H1 (cell line): Measurements from ENCODE around the gene SGCE. TPM values are rescaled to one million over a fixed set of nuclear protein-coding genes. Genes with fewer than 3 reads are reported as not detected.

Experiments
- CTCF ChIA-PET: fragments of 300-600 bp; sonication (Branson Sonifier 250); formaldehyde crosslinking; loops from one replicate; lab custom pipeline; 2021; ENCODE audit not compliant: partially characterized antibody; lab: Charles Lee
- POLR2A ChIA-PET: fragments of 300-600 bp; sonication (Branson Sonifier 250); formaldehyde crosslinking; loops from one replicate; lab custom pipeline; 2021; ENCODE audit warnings: inconsistent platforms; ENCODE audit not compliant: partially characterized antibody; lab: Charles Lee
- DNase-seq, 2 experiments: peaks; one replicate each; pipeline versions ENCODE4 v3.0.0 to v3.0.0-alpha.2; 2010 to 2022; ENCODE audit warnings: low spot score in 2 of 2, low read depth in 1 of 2, mixed read lengths in 1 of 2
- FAIRE-seq: peaks from 2 replicates; lab custom pipeline; 2011; peaks lifted over from hg19 to GRCh38; lab: Jason Lieb, UNC
- H2AFZ ChIP-seq: 2 replicates; pipeline ENCODE4 v1.8.1; 2012; ENCODE audit warnings: low read length, inconsistent platforms
- H2AK5ac ChIP-seq: 2 replicates; pipeline ENCODE4 v1.6.1; 2013; ENCODE audit warnings: low read depth, low read length
- H2BK120ac ChIP-seq: replicated peaks from 2 replicates; pipeline ENCODE3; 2013; ENCODE audit warnings: low read depth, low read length, inconsistent platforms
- H2BK12ac ChIP-seq: 2 replicates; pipeline ENCODE4 v1.6.1; 2013; ENCODE audit warnings: low read depth, low read length
- H2BK15ac ChIP-seq: 2 replicates; pipeline ENCODE4 v1.6.1; 2013; ENCODE audit warnings: low read length
- H2BK20ac ChIP-seq: 2 replicates; pipeline ENCODE4 v1.6.1; 2013; ENCODE audit warnings: low read length
- H2BK5ac ChIP-seq: 2 replicates; pipeline ENCODE4 v1.6.1; 2013; ENCODE audit warnings: low read depth, low read length
- H3K14ac ChIP-seq: 2 replicates; pipeline ENCODE4 v1.6.1; 2013; ENCODE audit warnings: inconsistent platforms; ENCODE audit not compliant: insufficient read length
- H3K18ac ChIP-seq: 2 replicates; pipeline ENCODE4 v1.6.1; 2013; ENCODE audit warnings: low read length; ENCODE audit errors: extremely low read depth
- H3K23ac ChIP-seq: 2 replicates; pipeline ENCODE4 v1.6.1; 2013; ENCODE audit warnings: inconsistent platforms; ENCODE audit not compliant: insufficient read length
- H3K23me2 ChIP-seq: 2 replicates; pipeline ENCODE4 v1.6.1; 2013; ENCODE audit warnings: low read depth, low read length
- H3K27ac ChIP-seq: 2 replicates; pipeline ENCODE4 v1.6.1; 2011; ENCODE audit warnings: low read depth, low read length, inconsistent platforms
- H3K27me3 ChIP-seq, 4 experiments: replicated peaks in 1 of 4; 1 replicate in 1 of 4; 2 replicates in 3 of 4; pipeline versions ENCODE4 v1.6.1 to v1.8.1; 2011 to 2013; ENCODE audit warnings: low read length in 3 of 4, mild to moderate bottlenecking in 3 of 4, inconsistent platforms in 2 of 4, mixed read lengths in 2 of 4, moderate library complexity in 1 of 4; ENCODE audit not compliant: control insufficient read depth in 3 of 4, insufficient read depth in 3 of 4; ENCODE audit errors: extremely low read depth in 1 of 4
- H3K36me3 ChIP-seq, 4 experiments: 2 replicates each; pipeline versions ENCODE4 v1.6.1 to v1.8.1; 2011 to 2013; ENCODE audit warnings: mild to moderate bottlenecking in 4 of 4, low read length in 3 of 4, moderate library complexity in 2 of 4, control low read depth in 1 of 4, inconsistent platforms in 1 of 4; ENCODE audit not compliant: insufficient read depth in 4 of 4, control insufficient read depth in 2 of 4
- H3K4ac ChIP-seq: replicated peaks from 2 replicates; pipeline ENCODE3; 2013; ENCODE audit warnings: low read length, low read depth, mixed read lengths, inconsistent platforms; ENCODE audit not compliant: insufficient read length
- H3K4me1 ChIP-seq, 4 experiments: replicated peaks in 1 of 4; 1 replicate in 1 of 4; 2 replicates in 3 of 4; pipeline versions ENCODE4 v1.6.1 to v1.8.1; 2011 to 2013; ENCODE audit warnings: low read length in 3 of 4, inconsistent platforms in 2 of 4, mixed read lengths in 1 of 4; ENCODE audit not compliant: insufficient read depth in 4 of 4, control insufficient read depth in 3 of 4
- H3K4me2 ChIP-seq, 2 experiments: 2 replicates each; pipeline versions ENCODE4 v1.6.1 to v1.8.1; 2011 to 2013; ENCODE audit warnings: low read depth in 2 of 2, low read length in 2 of 2, control low read depth in 1 of 2, inconsistent platforms in 1 of 2, mild to moderate bottlenecking in 1 of 2; ENCODE audit not compliant: insufficient read depth in 1 of 2
- H3K4me3 ChIP-seq, 4 experiments: fragments of 200-600, 300-600 bp in 1 of 4; sonication (generic), shearing (Covaris generic), sonication (Bioruptor Twin) in 1 of 4; 2 replicates each; pipeline versions ENCODE4 v1.5.1 to v1.8.1; 2011 to 2016; ENCODE audit warnings: low read length in 4 of 4, low read depth in 3 of 4, control low read depth in 2 of 4, inconsistent platforms in 2 of 4, mild to moderate bottlenecking in 2 of 4, mixed read lengths in 1 of 4, moderate library complexity in 1 of 4; ENCODE audit not compliant: insufficient read depth in 2 of 4; ENCODE audit errors: extremely low read depth in 1 of 4
- H3K56ac ChIP-seq: replicated peaks from 2 replicates; pipeline ENCODE3; 2013; ENCODE audit warnings: low read depth, mild to moderate bottlenecking, mixed read lengths, low read length, inconsistent platforms; ENCODE audit not compliant: insufficient read length
- H3K79me1 ChIP-seq: 2 replicates; pipeline ENCODE4 v1.6.1; 2013; ENCODE audit warnings: low read depth, low read length, control low read depth
- H3K79me2 ChIP-seq, 2 experiments: 2 replicates each; pipeline versions ENCODE4 v1.6.1 to v1.8.1; 2012 to 2013; ENCODE audit warnings: low read length in 2 of 2, mild to moderate bottlenecking in 2 of 2, inconsistent platforms in 1 of 2; ENCODE audit not compliant: insufficient read depth in 2 of 2, control insufficient read depth in 1 of 2
- H3K9ac ChIP-seq, 4 experiments: replicated peaks in 1 of 4; 1 replicate in 1 of 4; 2 replicates in 3 of 4; pipeline versions ENCODE4 v1.6.1 to v1.8.1; 2011 to 2013; ENCODE audit warnings: low read depth in 3 of 4, low read length in 3 of 4, control low read depth in 2 of 4, mild to moderate bottlenecking in 2 of 4, moderate library complexity in 2 of 4, inconsistent platforms in 1 of 4; ENCODE audit errors: extremely low read depth in 1 of 4
- H3K9me3 ChIP-seq, 2 experiments: 2 replicates each; pipeline versions ENCODE4 v1.6.1 to v1.8.1; 2012 to 2013; ENCODE audit warnings: mild to moderate bottlenecking in 2 of 2, moderate library complexity in 2 of 2, control low read depth in 1 of 2, inconsistent platforms in 1 of 2, low read depth in 1 of 2, low read length in 1 of 2, mixed read lengths in 1 of 2; ENCODE audit not compliant: insufficient read depth in 2 of 2
- H4K20me1 ChIP-seq, 2 experiments: replicated peaks in 1 of 2; 2 replicates each; pipeline versions ENCODE3 to v1.8.1; 2011 to 2013; ENCODE audit warnings: inconsistent platforms in 2 of 2, low read length in 2 of 2, mild to moderate bottlenecking in 1 of 2; ENCODE audit not compliant: insufficient read depth in 2 of 2, control insufficient read depth in 1 of 2
- H4K5ac ChIP-seq: 2 replicates; pipeline ENCODE4 v1.6.1; 2013; ENCODE audit warnings: low read length, low read depth, mixed read lengths, inconsistent platforms; ENCODE audit not compliant: insufficient read length
- H4K8ac ChIP-seq: 2 replicates; pipeline ENCODE4 v1.8.0; 2013; ENCODE audit warnings: mild to moderate bottlenecking, moderate library complexity, low read length, inconsistent platforms; ENCODE audit not compliant: insufficient read depth; ENCODE audit errors: extremely low read depth
- H4K91ac ChIP-seq: replicated peaks from 2 replicates; pipeline ENCODE3; 2013; ENCODE audit warnings: low read length, mixed read lengths, inconsistent platforms; ENCODE audit not compliant: insufficient read length
- ATF2 ChIP-seq: IDR thresholded peaks from 2 replicates; pipeline ENCODE4 v1.6.1; 2012; ENCODE audit warnings: low read length, inconsistent platforms
- ATF3 ChIP-seq: IDR thresholded peaks from 2 replicates; pipeline ENCODE4 v1.6.1; 2011; ENCODE audit warnings: low read depth, mild to moderate bottlenecking, low read length; ENCODE audit not compliant: insufficient read depth
- BACH1 ChIP-seq: IDR thresholded peaks from 2 replicates; pipeline ENCODE4 v1.6.1; 2012; ENCODE audit warnings: low read length, improper control_type of control experiment
- CBX8 ChIP-seq: fragments of 300-800, 300-1000 bp; sonication (generic); IDR thresholded peaks from 2 replicates; pipeline ENCODE4 v1.7.1; 2016; ENCODE audit warnings: low read depth, low read length, borderline replicate concordance
- EGR1 ChIP-seq: IDR thresholded peaks from 2 replicates; pipeline ENCODE4 v1.6.1; 2011; ENCODE audit warnings: low read depth, low read length, borderline replicate concordance
- GABPA ChIP-seq: IDR thresholded peaks from 2 replicates; pipeline ENCODE4 v1.6.1; 2011; ENCODE audit warnings: mild to moderate bottlenecking, low read length, moderate library complexity, borderline replicate concordance; ENCODE audit not compliant: insufficient read depth
- KDM5A ChIP-seq: fragments of 200-600 bp; IDR thresholded peaks from 2 replicates; pipeline ENCODE4 v1.7.1; 2012; ENCODE audit warnings: mild to moderate bottlenecking, low read length, inconsistent platforms, mixed read lengths
- NRF1 ChIP-seq: IDR thresholded peaks from 2 replicates; pipeline ENCODE4 v1.6.1; 2011; ENCODE audit warnings: mild to moderate bottlenecking, low read depth, low read length, improper control_type of control experiment
- RXRA ChIP-seq: IDR thresholded peaks from 2 replicates; pipeline ENCODE4 v1.6.1; 2011; ENCODE audit warnings: low read depth, mild to moderate bottlenecking, low read length, moderate library complexity; ENCODE audit not compliant: insufficient read depth
- SIN3A ChIP-seq, 2 experiments: IDR thresholded peaks in 1 of 2; conservative IDR thresholded peaks in 1 of 2; 2 replicates each; pipeline ENCODE4 v1.6.1; 2011 to 2012; ENCODE audit warnings: low read length in 2 of 2, improper control_type of control experiment in 1 of 2, low read depth in 1 of 2, mild to moderate bottlenecking in 1 of 2
- TEAD4 ChIP-seq: IDR thresholded peaks from 2 replicates; pipeline ENCODE4 v1.6.1; 2012; ENCODE audit warnings: low read depth, low read length, inconsistent platforms, mixed read lengths
- USF2 ChIP-seq: IDR thresholded peaks from 2 replicates; pipeline ENCODE4 v1.6.1; 2011; ENCODE audit warnings: low read length, improper control_type of control experiment
- polyA plus RNA-seq, 7 experiments: library from polyadenylated mRNA; depleted of rRNA in 3 of 7; stranded (reverse) in 5 of 7; unstranded in 2 of 7; fragments of >200 nt in 5 of 7; fragments of 200-250 nt in 2 of 7; gene quantifications; 1 replicate in 5 of 7; 2 replicates in 1 of 7; 4 replicates in 1 of 7; pipeline versions ENCODE4 v1.2.1 to v1.2.3, GENCODE V29; 2011 to 2013; ENCODE audit warnings: missing spikeins in 2 of 7, mixed read lengths in 2 of 7
- total RNA-seq: library from RNA; stranded (reverse); fragmentation: NEBNext Ultra II Directional; extraction: Animal tissue kit (Norgen Biotek cat#: 25700); gene quantifications from 2 replicates; pipeline ENCODE4 v1.2.1, GENCODE V29; 2021

Gene SGCE
- total and polyA plus RNA-seq, 2 of the 8 experiments (the other 6 are each of a cell fraction or from before 2014, with no cell fraction given): 12.8 to 25.0 TPM

GRCh38 chr7:94567396-94567795 is 88.5 kb downstream of the SGCE start:
- CTCF ChIA-PET: interaction anchor here (1.1 kb wide), 1 partner anchor 13 kb away, joined by 3 read pairs; no protein-coding TSS in a partner anchor
- TF ChIP-seq TEAD4 (no peak), SIN3A (conservative IDR thresholded peaks at IDR 0.05 in 1 of 2, IDR thresholded peaks at IDR 0.05 in 1 of 2; ENCODE audit: low read depth in 1 of 2, low read length in 2 of 2) (no peak), ATF2 (no peak), ATF3 (no peak), USF2 (no peak), EGR1 (no peak), RXRA (no peak), NRF1 (no peak), KDM5A (no peak), GABPA (no peak), BACH1 (no peak), CBX8 (no peak)

More at GRCh38 chr7:94567396-94567795, 88.5 kb downstream of the SGCE start:
- H2BK15ac ChIP-seq: no peak overlapping the region
- no peak overlapping the region for H4K8ac ChIP-seq
- no peak overlapping the region for H3K4me2 ChIP-seq
- no peak overlapping the region for H2BK5ac ChIP-seq
- H4K91ac ChIP-seq: no peak overlapping the region
- no peak overlapping the region for H2AK5ac ChIP-seq
- H3K79me2 ChIP-seq: no peaks in the 10 kb centered on the region
- no peak overlapping the region for H3K56ac ChIP-seq
- H2BK12ac ChIP-seq: no peak overlapping the region
- H2BK120ac ChIP-seq: no peak overlapping the region
- no peak overlapping the region for H4K5ac ChIP-seq
- no peak overlapping the region for H3K27ac ChIP-seq
- H2AFZ ChIP-seq: no peak overlapping the region
- no peaks in the 10 kb centered on the region for H3K27me3 ChIP-seq
- H3K36me3 ChIP-seq: no peaks in the 10 kb centered on the region
- H3K23me2 ChIP-seq: no peaks in the 10 kb centered on the region
- no peak for FAIRE-seq
- H3K4ac ChIP-seq: no peak overlapping the region
- no peak overlapping the region for H2BK20ac ChIP-seq
- no peak overlapping the region for H3K4me3 ChIP-seq
- no peak overlapping the region for H3K14ac ChIP-seq
- no peaks in the 10 kb centered on the region for H3K9me3 ChIP-seq
- POLR2A ChIA-PET: no interaction called here
- no peaks in the 10 kb centered on the region for H3K4me1 ChIP-seq
- H3K23ac ChIP-seq: no peak overlapping the region
- no peaks in the 10 kb centered on the region for H4K20me1 ChIP-seq
- H3K79me1 ChIP-seq: no peaks in the 10 kb centered on the region
- DNase-seq: no peak
- H3K9ac ChIP-seq: no peak overlapping the region
- H3K18ac ChIP-seq: no peak overlapping the region
